Medulla oblongata (tissue), 1 donor: ENCODE data around the gene EEPD1.
A peak's percentile ranks its signal among the peaks of the same experiment; 100 is the strongest.
"Not testable (repeated sequence)": the region's sequence is repeated elsewhere in the genome, so short reads cannot be mapped to it uniquely, and the experiment has no call there.

Source experiments
- DNase-seq: peaks from one replicate; pipeline ENCODE4 v3.0.0-alpha.2; 2015; ENCODE audit errors: extremely low spot score

EEPD1 gene

DNA sequence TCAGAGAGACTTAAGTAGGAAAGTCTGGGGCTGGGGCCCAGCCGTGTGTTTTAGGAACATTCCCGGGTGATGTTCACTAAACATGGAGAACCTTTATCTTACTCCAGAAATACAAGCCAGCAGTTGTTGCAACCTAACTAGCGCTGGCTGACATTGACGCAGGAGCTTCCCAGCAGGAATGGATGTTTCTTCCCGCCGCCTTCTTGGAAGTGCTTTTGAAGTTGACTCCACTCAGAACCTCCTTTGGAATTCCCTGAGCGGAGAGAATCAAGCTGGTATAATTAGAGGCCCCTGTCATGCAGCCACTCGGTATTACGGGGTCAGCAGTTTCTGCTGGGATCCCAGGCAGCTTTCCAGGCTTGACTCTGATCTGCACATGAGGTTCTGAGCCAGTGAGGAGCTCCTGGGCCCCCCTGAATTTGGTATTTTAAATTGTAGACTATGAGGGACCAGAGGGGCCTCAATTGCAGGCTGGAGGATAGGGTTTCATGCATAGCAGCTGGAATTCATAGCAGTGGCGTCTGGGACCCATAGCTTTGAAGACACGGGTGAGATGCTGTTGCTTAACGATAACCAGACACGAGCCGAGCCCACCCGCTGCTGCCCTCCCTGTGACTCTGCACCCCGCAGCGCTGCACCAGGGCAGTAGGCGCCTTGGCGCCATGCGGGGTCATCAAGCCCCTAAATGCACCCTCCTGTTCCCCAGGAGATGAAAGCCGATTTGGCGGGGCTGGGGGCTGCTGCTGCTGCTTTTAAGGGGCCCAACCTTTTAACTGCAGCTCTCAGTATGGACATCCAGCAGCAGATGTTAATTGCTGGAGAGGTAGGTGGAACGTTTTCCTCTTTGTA lies 61.8 kb downstream of the EEPD1 start:
- no peak for DNase-seq

DNA sequence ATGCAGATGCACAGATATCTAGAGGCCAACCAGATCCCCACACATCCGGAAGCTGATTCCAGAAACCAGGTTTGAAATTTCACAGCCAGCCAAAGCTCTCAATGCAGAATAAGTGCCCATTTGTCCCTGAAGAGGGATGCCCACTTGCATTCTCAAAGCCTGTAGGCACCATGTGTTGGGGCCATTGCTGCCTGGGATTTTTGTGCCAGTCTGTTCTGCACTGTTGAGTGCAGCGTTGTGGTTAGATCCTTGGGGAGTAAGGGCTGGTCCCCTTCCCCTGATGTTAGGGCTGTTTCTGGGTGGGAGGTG lies 62.4 kb downstream of the EEPD1 start:
- DNase-seq, result peak; percentile 27

DNA sequence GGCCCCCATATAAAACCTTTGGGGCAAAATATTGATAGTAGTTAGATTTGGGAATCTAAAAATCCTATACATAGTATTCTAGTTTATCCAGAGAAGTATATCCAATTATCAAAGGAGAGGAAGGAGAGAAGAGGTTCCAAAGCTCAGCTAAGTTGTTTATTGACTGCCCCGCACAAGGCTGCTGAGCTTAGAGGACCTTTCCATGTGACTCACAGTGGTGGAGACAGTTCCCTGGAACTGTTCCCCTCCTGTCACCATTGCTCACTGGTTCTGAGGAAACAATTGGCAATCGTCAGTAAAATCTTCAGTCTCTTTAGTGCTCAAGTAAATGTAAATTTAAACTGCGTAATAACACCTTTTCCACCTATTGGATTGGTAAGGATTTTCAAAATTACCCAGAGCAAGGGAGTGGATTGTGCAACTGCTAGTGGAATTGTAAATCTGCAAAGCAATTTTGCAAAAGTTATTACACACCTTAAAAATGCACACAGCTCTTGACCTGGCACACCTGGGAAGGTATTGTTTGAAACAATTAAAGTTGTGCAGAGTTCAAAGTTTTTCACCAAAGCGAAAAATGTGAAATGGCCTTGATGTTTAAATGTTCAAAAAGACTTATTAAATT lies 63.1 kb downstream of the EEPD1 start:
- DNase-seq, result peak; percentile 53

DNA sequence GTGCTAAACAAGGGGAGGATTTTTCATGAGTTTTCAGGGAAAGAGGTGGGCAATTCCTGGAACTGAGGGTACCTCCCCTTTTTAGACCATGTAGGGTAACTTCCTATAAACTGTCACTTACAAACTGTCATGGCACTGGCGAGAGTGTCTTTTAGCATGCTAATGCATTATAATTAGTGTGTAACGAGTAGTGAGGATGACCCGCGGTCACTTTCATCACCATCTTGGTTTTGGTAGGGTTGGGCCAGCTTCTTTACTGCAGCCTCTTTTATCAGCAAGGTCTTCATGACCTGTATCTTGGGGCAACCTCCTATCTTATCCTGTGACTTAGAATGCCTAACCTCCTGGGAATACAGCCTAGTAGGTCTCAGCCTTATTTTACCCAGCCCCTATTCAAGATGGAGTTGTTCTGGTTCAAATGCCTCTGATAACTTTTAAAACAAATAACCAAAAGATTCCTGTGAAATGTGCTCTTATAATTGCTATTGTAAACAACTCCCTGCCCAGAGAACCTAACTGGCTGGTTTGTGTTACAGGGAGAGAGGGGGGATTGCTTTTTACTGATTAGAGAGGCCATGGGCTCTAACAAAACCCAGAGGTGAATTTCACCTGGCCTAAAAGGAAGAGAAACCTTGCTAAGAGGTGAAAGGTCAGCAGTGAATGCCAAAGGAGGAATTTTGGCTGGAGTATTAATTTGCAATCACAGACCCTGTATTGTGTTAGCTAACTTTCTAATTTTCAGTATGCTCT lies 64.3 kb downstream of the EEPD1 start:
- no peak for DNase-seq

DNA sequence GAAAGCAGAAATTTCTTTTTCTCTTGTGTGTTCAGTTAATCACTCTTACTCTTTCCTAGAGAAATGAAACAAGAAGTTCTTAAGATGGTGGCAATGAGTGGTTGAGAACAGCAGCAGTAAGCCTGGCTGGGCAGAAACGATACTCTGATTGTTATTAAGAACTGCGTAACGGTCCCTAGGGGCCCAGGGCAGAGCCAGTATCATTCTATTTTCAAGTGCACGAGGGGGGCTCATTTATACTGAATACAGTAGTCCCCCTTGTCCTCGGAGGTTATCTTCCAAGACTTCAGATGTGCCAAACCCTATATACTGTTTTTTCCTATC lies 64.9 kb downstream of the EEPD1 start:
- no peak for DNase-seq

DNA sequence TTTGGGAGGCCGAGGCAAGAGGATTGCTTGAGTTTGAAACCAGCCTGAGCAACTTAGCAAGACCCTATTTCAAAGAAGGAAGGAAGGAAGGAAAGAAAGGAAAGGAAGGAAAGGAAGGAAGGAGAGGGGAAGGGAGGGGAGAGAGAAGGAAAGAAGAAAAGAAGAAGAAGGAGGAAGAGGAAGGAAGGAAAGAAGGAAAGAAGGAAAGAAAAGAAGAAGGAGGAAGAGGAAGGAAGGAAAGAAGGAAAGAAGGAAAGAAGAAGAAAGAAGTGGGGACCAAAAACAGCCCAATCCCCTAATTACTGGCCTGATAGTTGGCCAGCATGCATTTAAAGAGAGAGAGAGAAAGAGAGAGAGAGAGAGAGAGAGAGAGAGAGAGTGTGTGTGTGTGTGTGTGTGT lies 66.4 kb downstream of the EEPD1 start:
- no peak for DNase-seq

DNA sequence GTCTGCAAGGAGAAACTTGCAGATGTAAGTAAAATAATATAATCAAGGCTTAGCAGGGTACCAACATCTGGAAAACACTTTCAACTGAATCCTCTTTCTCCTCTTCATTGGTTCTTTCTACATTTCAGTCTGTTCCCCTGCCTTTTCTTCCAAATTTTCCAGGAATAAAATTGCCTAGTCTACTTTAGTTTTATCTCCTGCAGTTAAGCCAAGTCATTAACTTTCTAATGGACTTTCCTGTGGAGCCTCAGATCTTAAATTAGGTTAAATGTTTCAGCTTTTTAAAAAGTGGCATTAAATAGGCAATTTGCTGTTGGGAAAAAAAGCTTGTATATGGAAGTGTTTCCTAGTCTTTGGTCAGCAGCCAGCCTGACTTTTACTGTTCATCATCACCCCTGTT lies 70.8 kb downstream of the EEPD1 start:
- no peak for DNase-seq

DNA sequence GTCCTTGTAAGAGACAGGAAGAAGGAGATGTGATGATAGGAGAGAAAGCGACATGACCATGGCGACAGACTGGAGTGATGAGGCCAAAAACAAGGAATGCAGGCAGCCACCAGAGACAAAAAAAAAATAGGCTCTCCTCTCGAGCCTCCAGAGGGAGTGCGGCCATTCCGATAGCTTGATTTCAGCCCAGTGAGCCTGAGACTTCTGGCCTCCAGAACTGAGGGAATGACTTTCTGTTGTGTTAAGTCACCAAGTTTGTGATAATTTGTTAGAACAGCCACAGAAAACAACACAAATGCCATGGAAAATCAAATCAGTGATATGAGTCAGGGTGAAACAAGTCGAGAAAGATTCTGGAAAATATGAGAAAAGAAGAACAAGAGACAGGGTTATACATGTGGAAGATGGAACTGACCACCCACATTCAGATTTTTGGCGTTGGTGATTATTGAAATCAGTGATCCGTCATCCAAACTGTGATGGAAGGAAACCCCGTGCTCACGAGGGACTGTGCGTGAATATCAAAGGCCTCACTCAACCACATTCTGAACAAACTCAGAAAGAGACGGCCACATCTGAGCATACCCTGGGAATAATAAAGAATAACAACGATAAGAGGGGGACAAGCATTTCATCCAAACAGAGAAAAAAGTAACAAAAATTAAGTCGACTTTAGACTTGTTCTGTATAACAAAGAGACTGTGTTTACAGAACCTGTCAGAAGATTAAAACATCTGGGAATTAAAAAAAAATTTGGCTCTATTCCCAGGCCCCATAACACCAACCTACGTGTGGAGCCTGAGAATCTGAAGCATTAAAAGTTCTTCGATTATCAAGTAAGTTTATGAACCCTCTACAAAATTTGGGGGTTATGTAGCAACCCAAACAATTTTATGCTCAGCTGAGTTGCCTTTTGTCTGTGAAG lies 72.1 kb downstream of the EEPD1 start:
- DNase-seq, result no peak

DNA sequence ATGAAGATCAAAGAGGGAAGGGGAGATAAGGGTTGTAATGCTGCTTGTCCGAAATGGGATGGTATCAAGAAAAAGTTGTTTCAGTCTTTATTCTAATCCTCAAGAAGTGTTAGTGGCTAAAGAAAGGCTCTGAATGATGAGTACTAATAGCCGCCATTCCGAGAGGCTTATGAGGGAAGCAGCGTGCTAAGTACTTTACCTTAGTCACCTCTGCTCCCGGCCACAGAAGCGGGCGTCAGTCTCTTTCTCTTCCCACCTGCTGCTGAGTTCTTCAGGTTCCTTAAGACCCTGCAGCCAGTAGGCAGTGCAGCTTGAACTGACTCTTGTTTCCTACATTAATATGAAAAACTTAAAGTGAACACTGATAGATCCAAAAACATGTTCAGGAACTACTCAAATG lies 73.1 kb downstream of the EEPD1 start:
- no peak for DNase-seq

DNA sequence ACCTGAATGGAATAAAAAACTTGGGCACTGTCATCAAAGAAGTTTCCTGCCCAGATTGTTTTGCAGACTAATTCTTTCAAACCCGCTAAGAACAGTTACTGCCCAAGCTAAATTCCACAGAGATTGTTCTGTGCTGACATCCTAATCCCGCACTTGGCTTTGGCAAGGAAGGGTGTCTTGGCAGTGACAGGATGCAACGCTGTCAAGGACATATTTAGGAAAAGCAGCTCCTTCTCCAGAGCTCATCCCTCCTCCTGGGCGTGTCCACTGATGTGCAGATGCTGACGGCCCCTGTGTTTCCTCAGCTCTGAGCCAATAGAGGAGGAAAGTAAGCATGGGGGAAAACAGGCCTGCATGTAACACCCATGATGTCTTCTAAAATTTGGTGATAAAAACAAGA lies 74.2 kb downstream of the EEPD1 start:
- DNase-seq, result no peak

DNA sequence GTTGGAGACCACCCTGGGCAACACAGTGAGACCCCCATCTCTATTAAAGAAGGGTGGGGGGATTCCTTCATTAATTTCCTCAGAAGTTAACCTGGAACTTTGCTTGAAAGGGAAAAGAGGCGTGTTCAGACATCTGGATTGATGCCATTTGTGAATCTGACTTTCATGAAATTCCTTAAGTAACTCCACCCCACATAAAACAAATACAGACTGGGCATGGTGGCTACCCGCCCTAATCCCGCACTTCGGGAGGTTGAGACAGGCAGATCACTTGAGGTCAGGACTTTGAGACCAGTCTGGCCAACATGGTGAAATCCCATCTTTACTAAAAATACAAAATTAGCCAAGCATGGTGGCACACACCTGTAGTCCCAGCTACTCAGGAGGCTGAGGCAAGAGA lies 75.0 kb downstream of the EEPD1 start:
- DNase-seq, result no peak

DNA sequence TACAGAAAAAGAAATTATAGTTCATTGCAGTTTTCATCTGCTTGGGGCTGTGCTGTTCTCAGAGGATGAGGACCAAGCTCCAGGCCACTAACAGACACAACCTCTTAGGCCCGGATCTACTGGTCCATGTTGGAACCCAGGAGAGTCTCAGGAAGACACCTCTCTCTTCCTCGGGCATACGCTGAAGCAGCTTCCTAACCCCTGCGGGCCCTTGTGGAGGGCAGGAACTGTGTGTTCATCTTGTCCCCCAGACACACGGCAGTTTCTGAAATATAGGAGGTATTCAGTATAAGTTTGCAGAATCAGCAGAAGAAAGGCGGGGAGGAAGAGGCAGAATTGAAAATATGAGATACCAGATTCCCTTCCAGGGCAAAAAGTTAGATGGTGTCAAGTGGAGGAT lies 78.4 kb downstream of the EEPD1 start:
- no peak for DNase-seq

DNA sequence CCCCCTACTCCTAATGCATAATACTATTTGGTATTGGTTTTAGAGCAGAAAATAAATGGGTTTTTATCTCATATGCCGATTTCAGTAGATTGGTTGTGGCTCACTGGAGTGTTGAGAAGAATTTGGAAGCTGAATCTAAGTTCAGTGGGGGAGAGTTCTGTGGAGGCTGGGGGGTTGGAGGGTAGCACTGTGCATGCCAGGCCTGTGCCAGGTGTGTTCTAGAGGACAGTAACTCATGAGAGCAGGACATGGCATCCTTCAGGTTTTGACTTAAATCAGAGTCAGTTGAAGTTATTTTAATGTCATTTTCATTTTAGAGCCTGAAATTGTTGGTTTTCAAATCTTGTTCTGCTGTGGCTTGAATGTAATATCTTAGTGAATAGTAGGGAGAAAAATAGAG lies 79.5 kb downstream of the EEPD1 start:
- DNase-seq, result no peak

DNA sequence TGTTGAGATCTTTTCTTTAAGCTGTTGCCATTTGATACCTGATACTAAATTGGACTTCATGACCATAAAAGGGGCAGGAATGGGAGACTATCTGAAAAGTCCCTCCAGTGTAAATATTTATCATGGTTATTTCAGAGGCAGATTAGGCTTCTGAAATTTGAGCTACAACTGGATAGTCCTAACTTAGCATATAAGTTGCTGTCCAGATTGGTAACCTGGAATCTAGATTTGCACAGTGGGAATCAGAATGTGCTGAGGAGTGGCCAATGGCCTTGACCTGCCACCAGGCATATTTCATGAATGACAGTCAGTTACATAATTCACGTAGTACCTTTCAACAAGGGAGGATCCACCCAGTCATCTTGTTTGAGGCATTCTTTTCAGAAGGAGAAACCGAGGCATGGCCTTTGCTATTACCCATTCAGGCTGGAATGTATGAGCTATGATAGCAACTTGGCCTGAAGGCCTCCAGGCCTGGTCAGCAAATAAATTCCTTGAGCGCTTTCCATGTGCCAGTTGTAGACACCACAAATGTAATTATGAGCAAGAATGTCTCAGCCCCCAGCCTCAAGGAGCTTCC lies 80.0 kb downstream of the EEPD1 start:
- no peak for DNase-seq

DNA sequence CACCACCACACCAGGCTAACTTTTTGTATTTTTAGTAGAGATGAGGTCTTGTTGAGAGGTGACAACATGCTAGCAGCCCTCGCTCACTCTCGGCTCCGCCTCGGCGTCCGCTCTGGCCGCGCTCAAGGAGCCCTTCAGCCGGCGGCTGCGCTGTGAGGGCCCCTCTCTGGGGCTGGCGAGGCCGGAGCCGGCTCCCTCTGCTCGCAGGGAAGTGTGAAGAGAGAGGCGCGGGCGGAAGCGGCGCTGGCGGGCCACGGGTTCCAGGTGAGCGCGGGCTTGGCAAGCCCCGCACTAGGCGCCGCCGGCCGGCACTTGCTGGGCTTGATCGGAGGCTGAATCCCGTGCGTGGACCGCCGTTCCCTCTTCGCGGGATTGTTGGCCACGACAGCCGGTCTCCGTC lies 83.0 kb downstream of the EEPD1 start:
- no peak for DNase-seq

DNA sequence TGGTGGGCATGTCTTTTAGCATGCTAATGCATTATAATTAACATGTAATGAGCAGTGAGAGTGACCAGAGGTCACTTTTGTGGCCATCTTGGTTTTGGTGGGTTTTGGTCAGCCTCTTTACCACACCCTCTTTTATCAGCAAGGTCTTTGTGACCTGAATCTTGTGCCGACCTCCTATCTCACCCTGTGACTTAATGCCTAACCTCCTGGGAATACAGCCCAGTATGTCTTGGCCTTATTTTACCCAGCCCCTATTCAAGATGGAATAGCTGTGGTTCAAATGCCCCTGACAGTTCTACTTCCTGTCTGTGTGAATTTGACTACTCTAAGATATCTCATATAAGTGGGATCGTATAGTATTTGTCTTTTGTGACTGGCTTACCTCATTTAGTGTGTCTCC lies 85.1 kb downstream of the EEPD1 start:
- no peak for DNase-seq

DNA sequence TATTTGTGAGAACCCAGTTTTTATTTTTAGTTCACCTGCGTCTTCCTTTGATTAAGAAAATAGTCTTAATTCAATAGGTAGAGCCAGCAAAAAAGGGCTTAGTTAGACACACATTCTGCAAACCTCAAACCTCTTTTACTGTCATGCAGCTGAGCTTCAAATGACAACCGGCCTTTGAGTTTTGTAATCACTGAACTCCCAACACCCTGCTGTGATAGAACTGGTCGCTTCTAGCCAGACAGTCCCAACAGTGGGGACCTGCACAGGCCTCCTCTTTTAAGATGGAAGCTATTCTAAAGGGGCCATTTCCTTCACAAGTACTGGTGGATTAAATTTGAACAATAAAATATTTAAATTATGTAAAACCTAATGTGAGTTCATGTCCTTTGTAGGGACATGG lies 90.3 kb downstream of the EEPD1 start:
- DNase-seq, result not testable (repeated sequence)

DNA sequence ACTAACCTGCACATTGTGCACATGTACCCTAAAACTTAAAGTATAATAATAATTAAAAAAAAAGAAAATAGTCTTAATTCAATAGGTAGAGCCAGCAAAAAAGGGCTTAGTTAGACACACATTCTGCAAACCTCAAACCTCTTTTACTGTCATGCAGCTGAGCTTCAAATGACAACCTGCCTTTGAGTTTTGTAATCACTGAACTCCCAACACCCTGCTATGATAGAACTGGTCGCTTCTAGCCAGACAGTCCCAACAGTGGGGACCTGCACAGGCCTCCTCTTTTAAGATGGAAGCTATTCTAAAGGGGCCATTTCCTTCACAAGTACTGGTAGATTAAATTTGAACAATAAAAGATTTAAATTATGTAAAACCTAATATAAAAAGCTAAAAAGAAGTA lies 90.9 kb downstream of the EEPD1 start:
- DNase-seq, result not testable (repeated sequence)

DNA sequence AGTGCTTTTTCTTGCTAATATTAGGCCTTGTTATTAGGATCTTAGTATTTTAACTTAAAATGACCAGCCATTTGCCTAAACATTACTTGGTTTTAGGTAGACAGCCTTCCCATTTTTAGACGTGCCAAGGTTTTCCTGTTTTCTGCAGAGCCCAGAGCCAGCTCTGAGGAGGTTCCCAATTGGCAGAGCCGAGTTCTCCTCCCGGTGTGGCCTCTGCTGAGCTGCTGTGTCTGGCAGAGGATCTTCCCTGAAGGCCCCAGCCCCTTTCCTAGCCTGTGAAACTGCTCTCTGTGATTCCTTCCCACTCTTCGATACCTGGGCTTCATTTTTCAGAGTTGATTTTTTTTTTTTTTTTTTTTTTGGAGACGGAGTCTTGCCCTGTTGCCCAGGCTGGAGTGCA lies 91.4 kb downstream of the EEPD1 start:
- no peak for DNase-seq

DNA sequence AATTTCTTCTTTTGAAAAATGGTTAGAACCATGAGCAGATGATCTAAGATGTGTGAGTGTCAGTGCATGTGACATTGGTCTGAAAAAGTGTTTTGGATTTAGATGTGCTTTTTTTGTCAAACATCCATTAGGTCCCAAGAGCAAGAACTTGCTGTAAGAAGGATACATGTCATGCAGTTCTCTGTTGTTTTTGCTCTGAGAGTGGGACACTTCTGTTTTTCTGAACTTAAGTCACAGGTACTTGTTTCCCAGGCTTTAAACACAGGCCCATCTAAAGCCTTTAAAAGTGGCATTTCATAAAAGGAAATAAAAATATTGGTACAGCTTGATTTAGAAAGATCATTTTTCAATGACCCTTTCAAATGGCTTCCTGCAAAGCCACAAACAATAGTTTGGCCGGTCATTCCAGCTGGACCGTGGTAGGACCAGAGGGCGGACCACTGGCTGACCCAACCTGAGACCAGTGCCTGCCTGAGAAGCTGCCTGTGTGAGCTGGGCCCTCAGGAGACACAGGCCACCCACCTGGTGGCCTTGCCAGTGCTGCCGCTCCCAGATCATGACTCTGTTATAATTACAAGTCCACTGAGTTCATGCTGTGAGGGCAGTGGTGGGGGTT lies 92.7 kb downstream of the EEPD1 start:
- no peak for DNase-seq

DNA sequence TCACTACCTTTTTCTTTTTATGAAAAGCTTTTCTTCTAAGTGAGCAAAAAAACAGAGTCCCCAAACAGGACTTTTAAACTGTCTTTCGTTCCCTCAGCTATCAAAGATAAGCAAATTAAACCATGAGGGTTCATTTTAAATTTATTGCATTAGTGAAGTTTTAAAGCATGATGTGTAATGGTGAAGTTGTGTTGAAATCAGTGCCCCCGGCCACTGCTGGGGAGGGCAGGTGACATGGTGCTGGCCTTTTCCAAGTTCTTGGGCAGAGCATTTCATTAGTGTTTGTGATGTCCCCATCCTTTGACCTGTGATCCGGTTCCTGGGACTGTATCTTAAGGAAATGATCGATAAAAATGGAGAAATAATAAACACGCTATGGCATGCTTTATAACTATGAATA lies 96.0 kb downstream of the EEPD1 start:
- DNase-seq, result no peak
